ENCODE measurements around the gene FCHO2. TPM values are rescaled to one million over a fixed set of nuclear protein-coding genes. Genes with fewer than 3 reads are reported as not detected.
"Not testable (repeated sequence)": the region's sequence is repeated elsewhere in the genome, so short reads cannot be mapped to it uniquely, and the experiment has no call there.

Gene FCHO2
- total and polyA plus RNA-seq, 2 experiments from 2014 or later, result 13.5 to 18.6 TPM

- H3K4me3 ChIP-seq, result no peak overlapping the region
- no peaks in the 10 kb centered on the region for H3K4me1 ChIP-seq (ENCODE audit: insufficient read depth)
- no peaks in the 10 kb centered on the region for H3K9me3 ChIP-seq (ENCODE audit: low read depth)
- no peaks in the 10 kb centered on the region for H3K27me3 ChIP-seq (replicated peaks; ENCODE audit: insufficient read depth)
- no peak overlapping the region for H3K4me2 ChIP-seq (ENCODE audit: unreplicated experiment)
- no peaks in the 10 kb centered on the region for H3K36me3 ChIP-seq (ENCODE audit: low read depth)
- WGBS, 2 experiments (ENCODE audit: low coverage in 1 of 2, low lambda C conversion rate in 2 of 2, missing lambda C conversion rate in 2 of 2), result 23 to 26% methylated on average over 4 of the region's 4 CpGs
- H3K9ac ChIP-seq, result no peak overlapping the region
- H3F3A ChIP-seq (ENCODE audit: insufficient read depth), result peaks cover 40% of the 10 kb centered on the region
- no peak overlapping the region for H3K27ac ChIP-seq
- H4K20me1 ChIP-seq (ENCODE audit: insufficient read depth), result no peaks in the 10 kb centered on the region
- in situ Hi-C loops (cut with MboI), result no loop called here
- no peak for TF ChIP-seq EZH2phosphoT487 (IDR thresholded peaks at IDR 0.05; ENCODE audit: insufficient read depth, low read depth)
- H2AFZ ChIP-seq, result no peak overlapping the region
- H3K9me2 ChIP-seq (ENCODE audit: insufficient read depth), result no peaks in the 10 kb centered on the region
- H3K79me2 ChIP-seq (ENCODE audit: insufficient read depth), result no peaks in the 10 kb centered on the region
- DNase-seq, result peak; percentile 40
Measured at GRCh38 chr5:72920690-72921502, 34.9 kb upstream of the FCHO2 start.

GRCh38 chr5:72921886-72922285 is 34.0 kb upstream of the FCHO2 start:
- H3K4me1 ChIP-seq (ENCODE audit: insufficient read depth), result no peaks in the 10 kb centered on the region
- no peaks in the 10 kb centered on the region for H4K20me1 ChIP-seq (ENCODE audit: insufficient read depth)
- no peaks in the 10 kb centered on the region for H3K79me2 ChIP-seq (ENCODE audit: insufficient read depth)
- no peaks in the 10 kb centered on the region for H3K9me2 ChIP-seq (ENCODE audit: insufficient read depth)
- H3F3A ChIP-seq (ENCODE audit: insufficient read depth), result peaks cover 32% of the 10 kb centered on the region
- H3K4me3 ChIP-seq, result no peak overlapping the region
- no peaks in the 10 kb centered on the region for H3K27me3 ChIP-seq (replicated peaks; ENCODE audit: insufficient read depth)
- H2AFZ ChIP-seq, result no peak overlapping the region
- H3K36me3 ChIP-seq (ENCODE audit: low read depth), result no peaks in the 10 kb centered on the region
- no peak overlapping the region for H3K27ac ChIP-seq
- no peak overlapping the region for H3K4me2 ChIP-seq (ENCODE audit: unreplicated experiment)
- H3K9ac ChIP-seq, result no peak overlapping the region
- in situ Hi-C loops (cut with MboI), result no loop called here
- H3K9me3 ChIP-seq (ENCODE audit: low read depth), result no peaks in the 10 kb centered on the region
- WGBS, 2 experiments (ENCODE audit: low coverage in 1 of 2, low lambda C conversion rate in 2 of 2, missing lambda C conversion rate in 2 of 2), result 90 to 92% methylated on average over 2 of the region's 2 CpGs
- TF ChIP-seq EZH2 (IDR thresholded peaks at IDR 0.05; ENCODE audit: insufficient read depth, poor library complexity, severe bottlenecking) (no peak), EZH2phosphoT487 (IDR thresholded peaks at IDR 0.05; ENCODE audit: insufficient read depth, low read depth) (no peak)
- peak; percentile 26 for DNase-seq

- Histone ChIP-seq H2AFZ (no peak overlapping the region), H3K9me3 (ENCODE audit: low read depth) (no peaks in the 10 kb centered on the region), H3K4me3 (no peak overlapping the region), H3F3A (ENCODE audit: insufficient read depth) (peaks cover 27% of the 10 kb centered on the region), H3K4me2 (ENCODE audit: unreplicated experiment) (no peak overlapping the region), H3K79me2 (ENCODE audit: insufficient read depth) (no peaks in the 10 kb centered on the region), H3K27ac (no peak overlapping the region), H3K4me1 (ENCODE audit: insufficient read depth) (no peaks in the 10 kb centered on the region), H3K27me3 (replicated peaks; ENCODE audit: insufficient read depth) (no peaks in the 10 kb centered on the region), H3K9ac (no peak overlapping the region), H3K9me2 (ENCODE audit: insufficient read depth) (no peaks in the 10 kb centered on the region), H3K36me3 (ENCODE audit: low read depth) (no peaks in the 10 kb centered on the region), H4K20me1 (ENCODE audit: insufficient read depth) (no peaks in the 10 kb centered on the region)
- in situ Hi-C loops (cut with MboI), result no loop called here
- DNase-seq, result no peak
- 56 to 58% methylated on average over 1 of the region's 1 CpG for WGBS, 2 experiments (ENCODE audit: low coverage in 1 of 2, low lambda C conversion rate in 2 of 2, missing lambda C conversion rate in 2 of 2)
- TF ChIP-seq EZH2 (IDR thresholded peaks at IDR 0.05; ENCODE audit: insufficient read depth, poor library complexity, severe bottlenecking), result no peak
- no peak for TF ChIP-seq EZH2phosphoT487 (IDR thresholded peaks at IDR 0.05; ENCODE audit: insufficient read depth, low read depth)
Measured at GRCh38 chr5:72922422-72922821, 33.4 kb upstream of the FCHO2 start.

GRCh38 chr5:72925336-72926010 is 30.4 kb upstream of the FCHO2 start:
- Histone ChIP-seq H3K27me3 (replicated peaks; ENCODE audit: insufficient read depth) (no peaks in the 10 kb centered on the region), H2AFZ (no peak overlapping the region), H3F3A (ENCODE audit: insufficient read depth) (0 out of 2 replicates have a peak, but pooled peaks cover under 1% of the 10 kb centered on the region), H3K9me2 (ENCODE audit: insufficient read depth) (no peaks in the 10 kb centered on the region), H3K79me2 (ENCODE audit: insufficient read depth) (no peaks in the 10 kb centered on the region), H3K4me1 (ENCODE audit: insufficient read depth) (no peaks in the 10 kb centered on the region), H3K9ac (no peak overlapping the region), H3K4me3 (no peak overlapping the region), H3K4me2 (ENCODE audit: unreplicated experiment) (no peak overlapping the region), H3K27ac (no peak overlapping the region), H3K9me3 (ENCODE audit: low read depth) (no peaks in the 10 kb centered on the region), H4K20me1 (ENCODE audit: insufficient read depth) (no peaks in the 10 kb centered on the region), H3K36me3 (ENCODE audit: low read depth) (no peaks in the 10 kb centered on the region)
- WGBS, 2 experiments (ENCODE audit: low coverage in 1 of 2, low lambda C conversion rate in 2 of 2, missing lambda C conversion rate in 2 of 2), result 94 to 95% methylated on average over 31 to 32 of the region's 33 CpGs
- DNase-seq, result no peak
- in situ Hi-C loops (cut with MboI), result no loop called here
- no peak for TF ChIP-seq EZH2 (IDR thresholded peaks at IDR 0.05; ENCODE audit: insufficient read depth, poor library complexity, severe bottlenecking)

- WGBS, 2 experiments (ENCODE audit: low coverage in 1 of 2, low lambda C conversion rate in 2 of 2, missing lambda C conversion rate in 2 of 2), result 90 to 98% methylated on average over 2 of the region's 2 CpGs
- H3K9ac ChIP-seq; H3K36me3 ChIP-seq (ENCODE audit: low read depth); H3K4me2 ChIP-seq (ENCODE audit: unreplicated experiment); H3F3A ChIP-seq (ENCODE audit: insufficient read depth); in situ Hi-C loops (cut with MboI); H3K27me3 ChIP-seq (replicated peaks; ENCODE audit: insufficient read depth); H3K27ac ChIP-seq; H3K4me1 ChIP-seq (ENCODE audit: insufficient read depth); H2AFZ ChIP-seq; H4K20me1 ChIP-seq (ENCODE audit: insufficient read depth); H3K9me3 ChIP-seq (ENCODE audit: low read depth); H3K4me3 ChIP-seq; H3K9me2 ChIP-seq (ENCODE audit: insufficient read depth); DNase-seq; H3K79me2 ChIP-seq (ENCODE audit: insufficient read depth): not testable (repeated sequence)
Measured at GRCh38 chr5:72932686-72933085, 23.2 kb upstream of the FCHO2 start.

GRCh38 chr5:72934953-72935725 is 20.7 kb upstream of the FCHO2 start:
- H3K27me3 ChIP-seq (replicated peaks; ENCODE audit: insufficient read depth); H3K27ac ChIP-seq; H3K4me3 ChIP-seq; H3F3A ChIP-seq (ENCODE audit: insufficient read depth); in situ Hi-C loops (cut with MboI); H3K79me2 ChIP-seq (ENCODE audit: insufficient read depth); H4K20me1 ChIP-seq (ENCODE audit: insufficient read depth); H2AFZ ChIP-seq; H3K36me3 ChIP-seq (ENCODE audit: low read depth); H3K9me3 ChIP-seq (ENCODE audit: low read depth); H3K4me1 ChIP-seq (ENCODE audit: insufficient read depth); H3K9ac ChIP-seq; H3K9me2 ChIP-seq (ENCODE audit: insufficient read depth); H3K4me2 ChIP-seq (ENCODE audit: unreplicated experiment); DNase-seq: not testable (repeated sequence)
- WGBS, 2 experiments (ENCODE audit: low coverage in 1 of 2, low lambda C conversion rate in 2 of 2, missing lambda C conversion rate in 2 of 2), result 85 to 87% methylated on average over 10 to 32 of the region's 32 CpGs

Measured in GM23248 (cell line).